ENCODE data around the gene LAMA1. TPM values are rescaled to one million over a fixed set of nuclear protein-coding genes. Genes with fewer than 3 reads are reported as not detected.
"Not testable (repeated sequence)": the region's sequence is repeated elsewhere in the genome, so short reads cannot be mapped to it uniquely, and the experiment has no call there.

The LAMA1 gene
- total and polyA plus RNA-seq, 3 experiments from 2014 or later: not detected

DNA sequence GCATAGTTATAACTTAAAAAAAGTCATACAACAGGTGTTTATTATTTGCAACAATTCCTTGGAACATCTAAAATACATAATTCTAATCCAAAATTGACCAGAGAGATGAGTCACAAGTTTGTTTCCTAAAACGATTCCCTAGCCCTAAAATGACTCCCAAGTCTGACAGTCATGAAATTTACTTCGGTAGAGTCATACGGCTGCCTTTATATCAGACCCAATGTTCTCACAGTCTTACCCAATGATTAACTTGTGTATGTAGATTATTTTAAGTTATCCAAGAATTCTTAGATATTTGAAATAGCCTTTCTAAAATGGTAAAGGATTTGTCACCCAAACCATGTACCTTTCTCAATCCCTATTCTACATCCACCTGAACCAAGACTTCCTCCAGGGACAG lies 174.9 kb downstream of the LAMA1 start:
- ChIA-PET POLR2A (no interaction called here), CTCF (no interaction called here)
- Histone ChIP-seq H3K4me1 (ENCODE audit: insufficient read depth, low read length) (no peaks in the 10 kb centered on the region), H3K9me3 (ENCODE audit: low read length) (no peaks in the 10 kb centered on the region), H3K27me3 (ENCODE audit: insufficient read depth, low read length, poor library complexity, severe bottlenecking) (no peaks in the 10 kb centered on the region), H3K27ac (ENCODE audit: low read depth, low read length) (no peak overlapping the region), H3K36me3 (ENCODE audit: insufficient read depth, low read length) (no peaks in the 10 kb centered on the region), H3K4me3 (ENCODE audit: low read length) (no peak overlapping the region)
- H3K9me3 Mint-ChIP-seq: peaks cover 2 to 14% (median 8%) of the 10 kb centered on the region in 5 donors
- no peaks in the 10 kb centered on the region for H3K4me1 Mint-ChIP-seq
- H3K27ac Mint-ChIP-seq: no peak overlapping the region
- DNase-seq: no peak
- no peaks in the 10 kb centered on the region for H3K36me3 Mint-ChIP-seq
- H3K4me3 Mint-ChIP-seq: no peak overlapping the region
- H3K27me3 Mint-ChIP-seq: no peaks in the 10 kb centered on the region

DNA sequence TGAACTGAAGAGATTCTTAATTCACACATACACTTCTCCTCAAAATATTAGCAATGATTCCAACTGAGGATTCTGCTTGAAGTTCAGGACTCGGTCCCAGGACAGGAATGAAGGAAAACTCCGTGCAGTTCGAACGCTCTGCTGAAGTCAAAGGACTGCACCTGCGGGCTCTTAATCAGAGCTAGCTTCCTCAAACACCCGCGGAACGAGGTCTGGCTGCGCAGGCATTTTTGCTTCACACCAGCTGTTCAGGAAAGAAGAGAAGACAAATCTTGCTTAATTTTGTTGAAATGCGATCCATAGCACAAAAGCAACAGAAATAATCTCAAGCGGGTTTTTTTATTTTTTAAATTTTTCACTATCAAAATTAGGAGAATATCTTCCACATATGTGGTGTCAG lies 175.6 kb downstream of the LAMA1 start:
- Histone ChIP-seq H3K36me3 (ENCODE audit: insufficient read depth, low read length) (no peaks in the 10 kb centered on the region), H3K27me3 (ENCODE audit: insufficient read depth, low read length, poor library complexity, severe bottlenecking) (no peaks in the 10 kb centered on the region), H3K4me1 (ENCODE audit: insufficient read depth, low read length) (no peaks in the 10 kb centered on the region), H3K9me3 (ENCODE audit: low read length) (no peaks in the 10 kb centered on the region), H3K4me3 (ENCODE audit: low read length) (no peak overlapping the region), H3K27ac (ENCODE audit: low read depth, low read length) (no peak overlapping the region)
- ChIA-PET POLR2A (no interaction called here), CTCF (no interaction called here)
- no peak overlapping the region for H3K27ac Mint-ChIP-seq
- no peak for DNase-seq
- peaks cover 0 to 10% (median 7%) of the 10 kb centered on the region in 5 donors for H3K9me3 Mint-ChIP-seq
- H3K4me1 Mint-ChIP-seq: no peaks in the 10 kb centered on the region
- no peak overlapping the region for H3K4me3 Mint-ChIP-seq
- H3K27me3 Mint-ChIP-seq: no peaks in the 10 kb centered on the region
- no peaks in the 10 kb centered on the region for H3K36me3 Mint-ChIP-seq

DNA sequence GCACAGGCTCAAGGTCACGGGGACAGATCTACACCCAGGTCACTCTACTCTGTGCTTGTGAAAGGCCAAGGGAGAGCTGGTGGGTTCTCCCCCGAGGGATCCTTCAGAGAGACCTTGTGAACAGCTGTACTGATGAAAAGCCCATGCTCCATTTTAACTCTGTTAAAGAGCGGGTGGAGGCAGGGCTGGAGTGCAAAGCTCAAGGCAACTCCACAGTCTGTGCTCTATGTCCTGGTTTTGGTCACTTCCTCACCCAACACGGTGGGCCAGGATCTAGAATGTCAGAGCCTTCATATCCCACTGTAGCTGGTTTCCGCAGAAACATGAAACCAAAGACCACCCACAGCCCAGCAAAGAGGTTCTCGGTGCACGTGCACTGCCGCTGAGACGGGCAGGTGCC lies 177.1 kb downstream of the LAMA1 start:
- Mint-ChIP-seq H3K4me1 (no peaks in the 10 kb centered on the region), H3K4me3 (no peak overlapping the region), H3K27ac (no peak overlapping the region), H3K36me3 (no peaks in the 10 kb centered on the region), H3K27me3 (no peaks in the 10 kb centered on the region), H3K9me3 (peaks cover 1 to 20% (median 7%) of the 10 kb centered on the region in 5 donors)
- no peaks in the 10 kb centered on the region for H3K4me1 ChIP-seq (ENCODE audit: insufficient read depth, low read length)
- no peak overlapping the region for H3K27ac ChIP-seq (ENCODE audit: low read depth, low read length)
- H3K27me3 ChIP-seq (ENCODE audit: insufficient read depth, low read length, poor library complexity, severe bottlenecking): no peaks in the 10 kb centered on the region
- POLR2A ChIA-PET: no interaction called here
- no peak for DNase-seq
- H3K4me3 ChIP-seq (ENCODE audit: low read length): no peak overlapping the region
- no peaks in the 10 kb centered on the region for H3K9me3 ChIP-seq (ENCODE audit: low read length)
- no peaks in the 10 kb centered on the region for H3K36me3 ChIP-seq (ENCODE audit: insufficient read depth, low read length)
- CTCF ChIA-PET: no interaction called here

DNA sequence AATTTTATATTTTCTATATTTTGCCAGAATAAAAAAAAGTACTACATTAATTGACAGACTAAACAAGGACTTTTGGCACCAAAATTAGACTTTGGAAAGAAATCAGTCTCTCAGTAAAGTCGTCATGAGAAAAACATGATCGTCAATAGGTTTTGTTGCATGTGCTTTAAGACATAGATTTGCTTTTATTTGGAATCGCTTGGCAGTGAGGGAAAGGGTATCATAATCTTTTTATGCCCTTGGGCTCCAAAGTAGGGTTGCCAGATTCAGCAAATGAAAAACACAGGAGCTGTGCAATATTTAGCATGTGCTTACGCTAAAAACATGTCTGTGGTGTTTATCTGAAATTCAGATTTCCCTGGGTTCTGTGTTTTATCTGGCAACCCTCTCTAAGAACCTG lies 177.6 kb downstream of the LAMA1 start:
- H3K4me3 ChIP-seq (ENCODE audit: low read length): no peak overlapping the region
- no peaks in the 10 kb centered on the region for H3K27me3 ChIP-seq (ENCODE audit: insufficient read depth, low read length, poor library complexity, severe bottlenecking)
- no peaks in the 10 kb centered on the region for H3K4me1 Mint-ChIP-seq
- H3K36me3 Mint-ChIP-seq: no peaks in the 10 kb centered on the region
- ChIA-PET POLR2A (no interaction called here), CTCF (no interaction called here)
- H3K9me3 ChIP-seq (ENCODE audit: low read length): no peaks in the 10 kb centered on the region
- no peaks in the 10 kb centered on the region for H3K27me3 Mint-ChIP-seq
- no peak overlapping the region for H3K27ac Mint-ChIP-seq
- H3K27ac ChIP-seq (ENCODE audit: low read depth, low read length): no peak overlapping the region
- H3K4me3 Mint-ChIP-seq: no peak overlapping the region
- H3K36me3 ChIP-seq (ENCODE audit: insufficient read depth, low read length): no peaks in the 10 kb centered on the region
- no peak for DNase-seq
- H3K9me3 Mint-ChIP-seq: peaks cover 1 to 24% (median 7%) of the 10 kb centered on the region in 5 donors
- H3K4me1 ChIP-seq (ENCODE audit: insufficient read depth, low read length): no peaks in the 10 kb centered on the region

DNA sequence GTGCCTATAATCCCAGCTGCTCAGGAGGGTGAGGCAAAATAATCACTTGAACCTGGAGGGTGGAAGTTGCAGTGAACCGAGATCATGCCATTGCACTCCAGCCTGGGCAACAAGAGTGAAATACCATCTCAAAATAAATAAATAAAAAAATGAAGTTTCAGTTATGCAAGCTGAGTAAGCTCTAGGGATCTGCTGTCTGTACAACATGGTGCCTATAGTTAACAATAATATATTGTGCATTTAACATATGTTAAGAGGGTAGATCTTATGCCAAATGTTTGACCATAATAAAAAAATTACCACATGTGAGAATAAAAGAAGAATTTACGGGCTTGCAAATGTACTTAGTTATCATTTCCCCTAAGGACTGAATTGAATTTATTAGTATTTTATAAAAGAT lies 179.2 kb downstream of the LAMA1 start:
- CTCF ChIA-PET; POLR2A ChIA-PET; H3K27ac ChIP-seq (ENCODE audit: low read depth, low read length); H3K4me1 ChIP-seq (ENCODE audit: insufficient read depth, low read length); H3K27me3 ChIP-seq (ENCODE audit: insufficient read depth, low read length, poor library complexity, severe bottlenecking); H3K4me1 Mint-ChIP-seq; DNase-seq; H3K4me3 ChIP-seq (ENCODE audit: low read length); H3K9me3 ChIP-seq (ENCODE audit: low read length); H3K4me3 Mint-ChIP-seq; H3K27me3 Mint-ChIP-seq; H3K27ac Mint-ChIP-seq; H3K36me3 ChIP-seq (ENCODE audit: insufficient read depth, low read length); H3K36me3 Mint-ChIP-seq: not testable (repeated sequence)
- H3K9me3 Mint-ChIP-seq: peaks cover 1 to 23% (median 8%) of the 10 kb centered on the region in 5 donors

DNA sequence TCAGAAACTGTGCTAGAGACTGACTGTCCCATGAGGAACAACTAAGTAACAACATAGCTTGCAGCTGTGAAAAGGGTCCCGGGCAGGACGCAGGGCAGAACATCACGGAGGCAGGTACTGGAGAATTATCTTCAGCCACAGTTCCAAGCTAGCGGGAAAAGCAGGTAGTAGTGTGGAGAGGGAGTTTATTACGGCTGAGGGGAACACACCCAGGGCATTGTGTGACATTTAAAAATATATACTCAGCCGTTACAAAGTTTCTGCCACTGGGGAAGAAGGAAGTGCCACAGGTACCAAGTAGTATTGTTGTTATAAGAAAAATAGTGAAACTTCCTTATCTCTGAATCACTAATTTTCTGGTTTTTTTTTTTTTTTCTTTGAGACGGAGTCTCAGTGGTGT lies 179.6 kb downstream of the LAMA1 start:
- H3K9me3 Mint-ChIP-seq: peaks cover 1 to 23% (median 8%) of the 10 kb centered on the region in 5 donors
- H3K27ac Mint-ChIP-seq: no peak overlapping the region
- DNase-seq: no peak
- H3K9me3 ChIP-seq (ENCODE audit: low read length): no peaks in the 10 kb centered on the region
- no peak overlapping the region for H3K4me3 ChIP-seq (ENCODE audit: low read length)
- no peaks in the 10 kb centered on the region for H3K27me3 ChIP-seq (ENCODE audit: insufficient read depth, low read length, poor library complexity, severe bottlenecking)
- no peaks in the 10 kb centered on the region for H3K36me3 Mint-ChIP-seq
- H3K4me1 ChIP-seq (ENCODE audit: insufficient read depth, low read length): no peaks in the 10 kb centered on the region
- no peaks in the 10 kb centered on the region for H3K27me3 Mint-ChIP-seq
- H3K4me1 Mint-ChIP-seq: no peaks in the 10 kb centered on the region
- H3K27ac ChIP-seq (ENCODE audit: low read depth, low read length): no peak overlapping the region
- CTCF ChIA-PET: no interaction called here
- H3K4me3 Mint-ChIP-seq: no peak overlapping the region
- H3K36me3 ChIP-seq (ENCODE audit: insufficient read depth, low read length): no peaks in the 10 kb centered on the region
- POLR2A ChIA-PET: no interaction called here

DNA sequence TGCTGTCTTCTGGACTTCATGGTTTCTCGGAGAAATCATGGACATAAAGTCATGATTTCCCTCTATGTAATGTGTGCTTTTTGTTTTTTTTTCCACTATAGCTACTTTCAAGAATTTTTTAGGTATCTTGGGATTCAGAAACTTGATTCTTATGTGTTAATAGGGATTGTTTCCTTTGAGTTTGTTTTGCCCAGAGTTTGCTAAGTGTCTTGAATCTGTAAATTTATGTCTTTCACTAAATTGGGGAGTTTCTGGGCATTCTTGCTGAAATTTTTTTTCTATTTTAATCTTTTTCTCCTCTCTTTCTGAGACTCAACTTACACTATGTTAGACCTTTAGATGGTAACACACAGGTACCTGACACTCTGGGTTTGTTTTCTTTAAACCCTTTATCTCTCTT lies 182.7 kb downstream of the LAMA1 start:
- Histone ChIP-seq H3K27me3 (ENCODE audit: insufficient read depth, low read length, poor library complexity, severe bottlenecking) (no peaks in the 10 kb centered on the region), H3K9me3 (ENCODE audit: low read length) (no peaks in the 10 kb centered on the region), H3K36me3 (ENCODE audit: insufficient read depth, low read length) (no peaks in the 10 kb centered on the region), H3K4me3 (ENCODE audit: low read length) (no peak overlapping the region), H3K4me1 (ENCODE audit: insufficient read depth, low read length) (no peaks in the 10 kb centered on the region), H3K27ac (ENCODE audit: low read depth, low read length) (no peak overlapping the region)
- no peaks in the 10 kb centered on the region for H3K36me3 Mint-ChIP-seq
- peaks cover 3 to 23% (median 9%) of the 10 kb centered on the region in 5 donors for H3K9me3 Mint-ChIP-seq
- no peaks in the 10 kb centered on the region for H3K4me1 Mint-ChIP-seq
- no peak overlapping the region for H3K4me3 Mint-ChIP-seq
- no peak overlapping the region for H3K27ac Mint-ChIP-seq
- no peak for DNase-seq
- POLR2A ChIA-PET: no interaction called here
- H3K27me3 Mint-ChIP-seq: no peaks in the 10 kb centered on the region
- CTCF ChIA-PET: no interaction called here

DNA sequence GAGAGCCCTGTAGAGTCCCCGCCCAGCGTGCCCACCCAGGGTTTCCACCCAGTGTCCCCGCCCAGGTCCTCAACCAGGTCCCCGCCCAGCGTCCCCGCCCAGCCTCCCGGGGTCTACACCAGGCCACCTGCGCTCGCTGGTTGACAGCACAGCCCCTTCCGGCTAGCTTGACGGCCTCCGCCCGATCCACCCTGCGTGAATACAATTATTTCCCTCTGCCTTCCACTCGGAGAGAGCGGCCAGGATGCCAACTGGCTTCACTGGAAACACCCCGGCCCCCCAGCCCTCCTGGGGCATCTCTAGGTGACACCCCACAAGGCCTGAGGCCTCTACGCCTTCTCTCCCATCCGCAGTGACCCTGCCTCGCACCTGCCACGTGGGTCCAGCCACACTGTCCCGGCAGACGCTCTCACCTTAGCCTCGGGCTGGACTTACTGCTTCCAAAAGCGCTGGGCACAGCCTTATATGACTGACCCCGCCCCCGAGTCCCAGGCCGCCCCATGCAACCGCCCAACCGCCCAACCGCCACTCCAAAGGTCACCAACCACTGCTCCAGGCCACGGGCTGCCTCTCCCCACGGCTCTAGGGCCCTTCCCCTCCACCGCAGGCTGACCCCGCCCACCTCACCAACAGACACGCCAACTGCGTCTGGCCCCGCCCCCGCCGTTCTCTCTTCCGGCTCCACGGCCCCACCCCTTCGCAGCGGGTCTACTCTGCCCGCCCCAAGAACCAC lies 188.1 kb downstream of the LAMA1 start:
- Mint-ChIP-seq H3K27ac (no peak overlapping the region), H3K4me1 (no peaks in the 10 kb centered on the region), H3K9me3 (peaks cover 2 to 12% (median 9%) of the 10 kb centered on the region in 5 donors), H3K27me3 (no peaks in the 10 kb centered on the region), H3K36me3 (peaks cover 0 to 2% (median 0%) of the 10 kb centered on the region in 3 donors), H3K4me3 (no peak overlapping the region)
- H3K36me3 ChIP-seq (ENCODE audit: insufficient read depth, low read length): no peaks in the 10 kb centered on the region
- H3K4me1 ChIP-seq (ENCODE audit: insufficient read depth, low read length): no peaks in the 10 kb centered on the region
- no peaks in the 10 kb centered on the region for H3K9me3 ChIP-seq (ENCODE audit: low read length)
- ChIA-PET POLR2A (no interaction called here), CTCF (no interaction called here)
- H3K4me3 ChIP-seq (ENCODE audit: low read length): no peak overlapping the region
- DNase-seq: no peak
- no peak overlapping the region for H3K27ac ChIP-seq (ENCODE audit: low read depth, low read length)
- H3K27me3 ChIP-seq (ENCODE audit: insufficient read depth, low read length, poor library complexity, severe bottlenecking): no peaks in the 10 kb centered on the region

DNA sequence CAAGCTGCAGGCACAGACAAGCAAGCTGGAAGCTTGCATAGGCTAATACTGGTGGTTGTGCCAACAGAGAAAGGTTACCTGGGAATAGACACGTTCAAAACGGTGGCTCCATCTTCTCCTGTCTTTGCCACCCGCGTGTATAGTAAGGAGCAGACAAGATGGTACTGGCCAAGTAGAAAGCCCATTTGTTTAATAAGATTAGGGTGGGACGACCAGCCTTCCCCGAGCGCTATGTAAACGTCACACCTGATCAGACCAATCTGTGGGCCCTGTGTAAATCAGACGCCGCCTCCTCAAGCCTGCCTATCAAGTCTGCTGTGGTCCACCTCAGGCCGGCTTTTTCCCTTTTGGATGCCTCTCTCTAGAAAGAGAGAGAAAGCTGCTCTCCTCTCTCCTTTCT lies 189.2 kb downstream of the LAMA1 start:
- no peaks in the 10 kb centered on the region for H3K27me3 ChIP-seq (ENCODE audit: insufficient read depth, low read length, poor library complexity, severe bottlenecking)
- Mint-ChIP-seq H3K9me3 (peaks cover 2 to 18% (median 10%) of the 10 kb centered on the region in 5 donors), H3K36me3 (peaks cover 0 to 2% (median 0%) of the 10 kb centered on the region in 3 donors), H3K27me3 (no peaks in the 10 kb centered on the region), H3K27ac (no peak overlapping the region), H3K4me3 (no peak overlapping the region), H3K4me1 (no peaks in the 10 kb centered on the region)
- no peak overlapping the region for H3K4me3 ChIP-seq (ENCODE audit: low read length)
- H3K9me3 ChIP-seq (ENCODE audit: low read length): no peaks in the 10 kb centered on the region
- no peak for DNase-seq
- ChIA-PET POLR2A (no interaction called here), CTCF (no interaction called here)
- H3K27ac ChIP-seq (ENCODE audit: low read depth, low read length): no peak overlapping the region
- H3K4me1 ChIP-seq (ENCODE audit: insufficient read depth, low read length): no peaks in the 10 kb centered on the region
- no peaks in the 10 kb centered on the region for H3K36me3 ChIP-seq (ENCODE audit: insufficient read depth, low read length)

Data from CD8-positive, alpha-beta memory T cell (primary cell).